ENCODE data around the gene WEE1.

- no peak for TF ChIP-seq PATZ1 (CRISPR knock-in tag; IDR thresholded peaks at IDR 0.05; ENCODE audit: borderline replicate concordance)
- no peak for TF ChIP-seq PPARA (CRISPR knock-in tag; IDR thresholded peaks at IDR 0.05; ENCODE audit: borderline replicate concordance)
- TF ChIP-seq RARB (CRISPR knock-in tag; IDR thresholded peaks at IDR 0.05), result no peak
- TF ChIP-seq SNAI2 (CRISPR knock-in tag; IDR thresholded peaks at IDR 0.05), result no peak
Observed at GRCh38 chr11:9613118-9613829, 39.8 kb downstream of the WEE1 start.
